SKM-1 treated with dmso at 0.1 percent for 144 hours (cell line): Measurements from ENCODE around the gene LEKR1.
"Not testable (repeated sequence)": the region's sequence is repeated elsewhere in the genome, so short reads cannot be mapped to it uniquely, and the experiment has no call there.

Experiments
- DNase-seq: peaks from one replicate; lab custom pipeline; 2025; ENCODE audit not compliant: unreplicated experiment; lab: John Stamatoyannopoulos, UW

Gene LEKR1

DNA sequence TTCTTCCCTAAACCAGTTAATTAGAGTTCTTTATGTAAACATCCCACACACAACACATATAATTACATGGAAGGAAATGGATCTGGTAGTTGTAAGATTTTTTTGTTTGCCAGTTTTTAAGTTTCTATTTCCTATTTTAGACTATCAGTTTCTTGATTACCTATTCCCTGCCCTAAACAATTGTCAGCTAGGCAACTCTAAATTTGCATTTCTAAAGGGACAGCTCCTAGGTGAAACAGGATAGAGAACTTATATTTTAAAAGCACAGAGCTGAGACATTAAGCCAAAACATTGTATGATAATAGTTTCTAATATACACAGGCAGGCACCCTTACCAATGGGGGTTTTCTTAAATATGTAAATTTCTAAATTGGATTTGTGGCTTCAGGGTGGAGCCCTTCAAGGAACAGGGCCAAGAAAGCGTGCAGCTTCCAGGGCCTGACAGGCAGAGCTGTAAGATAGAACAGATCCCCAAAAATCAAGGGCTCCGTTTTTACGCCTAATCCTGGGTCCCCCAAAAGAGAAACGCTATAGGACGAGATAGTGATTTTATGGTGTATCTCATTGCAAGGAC lies 8.9 kb downstream of the LEKR1 start:
- DNase-seq, result no peak

DNA sequence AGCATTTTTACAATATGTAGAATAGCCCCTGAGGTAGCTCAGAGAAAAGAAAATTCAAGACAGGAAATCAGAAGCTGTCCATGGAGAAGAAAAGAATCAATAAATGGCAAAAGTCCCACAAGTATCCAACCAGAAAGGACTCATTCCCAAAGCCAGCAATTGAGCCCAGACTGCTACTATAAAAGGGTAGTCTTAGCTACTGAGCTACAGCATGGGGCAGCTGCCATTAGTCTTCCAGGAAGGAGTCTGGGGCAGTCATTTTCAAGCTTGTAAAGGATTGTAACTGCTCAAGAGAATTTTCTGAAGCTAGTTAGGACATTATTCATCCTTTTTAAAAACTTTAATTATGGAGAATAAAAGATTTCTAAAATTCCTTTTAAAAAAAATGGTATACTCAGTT lies 10.5 kb downstream of the LEKR1 start:
- DNase-seq, result no peak

DNA sequence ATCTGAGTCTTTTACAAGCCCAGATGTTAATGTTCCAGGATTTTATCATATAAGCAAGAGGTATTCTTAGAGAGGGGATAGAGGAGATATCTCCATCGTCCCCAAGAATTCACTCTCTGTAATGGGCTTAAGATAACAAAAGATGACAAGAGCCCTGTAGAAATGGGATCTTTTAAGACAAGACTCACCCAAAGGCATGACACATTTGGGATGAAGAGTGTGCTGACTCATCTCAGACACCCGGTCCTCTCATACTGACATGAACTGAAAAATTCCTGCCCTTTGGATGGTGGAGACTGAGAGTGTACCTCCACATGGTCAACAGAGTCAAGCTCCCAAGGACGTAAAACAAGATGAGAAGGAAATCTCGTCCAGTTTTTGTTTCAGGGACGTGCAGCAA lies 11.0 kb downstream of the LEKR1 start:
- no peak for DNase-seq

DNA sequence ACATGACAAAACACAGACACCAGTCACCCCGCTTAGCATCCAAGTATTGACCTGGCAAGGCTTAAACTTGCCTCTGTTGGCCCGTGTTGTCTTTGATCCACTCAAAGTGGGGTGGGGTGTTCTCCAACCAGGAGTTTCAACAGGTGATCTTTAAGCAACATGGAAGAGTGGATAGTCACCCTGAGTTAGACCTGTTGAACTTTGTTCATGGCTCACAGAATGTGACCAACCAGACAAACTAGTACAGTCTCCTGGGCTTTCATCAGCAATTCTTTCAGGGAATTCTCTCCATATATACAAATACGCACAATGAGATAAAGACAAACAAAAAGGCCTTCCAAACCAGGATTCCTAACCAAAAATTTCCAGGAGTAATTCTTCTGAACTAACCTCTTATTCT lies 11.9 kb downstream of the LEKR1 start:
- no peak for DNase-seq

DNA sequence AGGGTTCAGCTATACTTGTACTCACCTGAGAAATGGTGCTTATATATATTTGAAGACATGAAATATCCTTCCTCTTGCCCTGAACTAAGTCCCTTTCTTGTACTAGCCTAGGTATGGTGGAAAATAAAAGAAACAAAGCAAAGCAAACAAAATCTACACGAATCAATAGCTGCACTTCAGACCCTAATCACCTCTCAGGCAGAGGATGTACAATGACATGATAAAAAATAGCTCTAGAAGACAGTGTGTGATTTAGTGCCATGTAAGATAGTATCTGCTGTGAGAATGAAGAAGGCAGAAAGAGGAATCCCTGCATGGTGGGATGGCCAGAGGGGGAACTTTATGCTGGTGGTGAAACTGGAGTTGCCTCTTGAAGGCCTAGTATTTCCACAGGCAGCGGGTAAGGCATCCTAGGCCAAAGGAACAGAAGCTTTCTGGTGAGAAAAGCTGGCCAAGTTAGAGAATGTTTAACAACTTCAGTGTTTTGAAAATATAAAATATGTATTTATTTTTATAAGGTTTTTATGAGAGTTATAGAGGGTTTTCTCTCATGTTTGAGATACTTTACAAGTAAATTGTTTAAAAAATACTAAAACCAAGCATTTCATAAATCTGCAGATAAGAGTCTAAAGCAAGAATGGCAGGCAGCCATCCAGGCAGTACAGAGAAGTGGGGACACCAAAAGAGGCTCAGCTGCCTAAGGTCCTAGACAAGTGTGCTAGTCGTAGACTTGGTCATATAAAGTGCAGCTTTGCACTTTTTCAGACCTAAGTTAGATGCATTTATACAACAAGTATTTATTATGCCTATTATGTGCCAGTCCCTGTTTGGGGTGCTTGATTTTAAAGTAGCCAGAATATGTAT lies 14.9 kb downstream of the LEKR1 start:
- no peak for DNase-seq

DNA sequence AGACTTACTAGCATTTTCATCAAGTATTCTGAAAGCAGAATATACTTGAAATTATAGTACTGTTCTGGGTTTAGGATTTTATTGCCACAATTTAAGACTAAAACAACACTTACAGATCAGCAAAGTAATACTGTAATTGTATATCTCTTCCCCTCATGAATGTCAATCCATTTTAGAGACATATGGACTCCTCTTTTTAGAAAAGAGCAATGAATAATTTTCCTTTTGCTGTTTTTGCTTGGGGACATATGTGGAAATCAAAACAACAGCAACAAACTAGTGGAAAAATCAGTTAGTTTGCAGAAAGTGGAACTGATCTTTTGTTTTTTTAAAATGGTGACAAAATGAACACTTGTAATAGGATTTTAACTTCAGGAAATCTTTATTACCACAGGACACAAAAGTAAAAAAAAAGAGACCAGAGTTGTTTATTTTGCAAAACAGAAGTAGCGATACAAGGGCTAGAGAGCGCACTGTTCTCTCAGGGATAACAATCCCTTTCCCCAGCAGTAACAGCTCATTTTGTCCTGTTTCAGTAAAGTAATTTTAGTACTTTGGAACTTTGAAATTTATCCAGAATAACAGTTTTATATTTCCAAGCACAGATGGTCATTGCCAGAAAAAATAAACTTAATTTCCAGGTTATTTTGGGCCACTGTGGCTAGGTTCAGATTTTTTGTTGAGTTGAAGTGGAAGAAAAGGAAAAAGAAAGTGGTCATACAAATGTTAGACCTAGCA lies 17.1 kb downstream of the LEKR1 start:
- DNase-seq, result no peak

DNA sequence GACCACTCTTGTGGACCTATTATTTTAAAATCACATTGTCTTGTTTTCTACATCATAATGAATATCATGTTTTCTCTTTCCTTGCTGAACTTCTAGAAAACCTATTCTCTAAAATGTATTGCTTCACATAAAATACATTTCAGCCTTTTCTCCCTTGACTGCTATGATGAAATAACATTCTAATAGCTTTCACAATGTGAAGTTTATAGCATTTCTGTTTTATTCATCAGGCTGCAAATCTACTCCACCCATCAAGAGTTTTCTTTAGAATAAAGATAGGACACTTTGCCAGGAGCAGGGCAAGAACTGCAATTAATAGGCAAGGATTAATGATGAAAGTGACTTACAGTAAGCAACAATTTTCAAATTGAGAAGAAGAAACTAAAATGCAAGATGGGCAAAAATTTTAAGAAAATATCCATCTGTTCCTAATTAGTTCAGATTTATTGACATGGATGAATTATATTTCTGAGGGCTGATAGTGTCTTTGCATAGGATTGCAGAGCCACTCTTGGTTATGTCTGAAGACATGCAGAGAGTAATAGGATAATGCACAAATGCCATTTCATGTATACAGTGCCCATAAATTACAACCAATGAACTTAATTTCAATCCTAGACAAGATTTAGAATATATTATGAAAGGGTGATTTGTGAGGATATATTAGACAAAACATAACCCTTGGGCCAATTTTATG lies 21.7 kb downstream of the LEKR1 start:
- no peak for DNase-seq

DNA sequence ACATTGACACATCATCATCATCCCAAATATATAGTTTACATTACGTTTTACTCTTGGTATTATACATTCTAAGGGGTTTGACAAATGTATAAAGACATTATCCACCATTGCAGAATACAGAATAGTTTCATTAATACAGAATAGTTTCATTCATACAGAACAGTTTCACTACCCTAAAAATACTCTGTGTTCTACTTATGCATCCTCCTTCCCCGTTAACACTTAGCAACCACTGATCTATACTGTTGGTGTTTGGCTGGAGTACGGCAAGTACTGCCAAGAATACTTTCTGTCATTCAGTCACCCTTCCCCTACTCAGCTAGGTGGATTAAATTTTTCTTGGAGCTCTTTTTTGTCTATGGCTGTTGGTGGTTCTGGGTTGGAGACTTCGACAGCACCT lies 33.4 kb downstream of the LEKR1 start:
- no peak for DNase-seq

DNA sequence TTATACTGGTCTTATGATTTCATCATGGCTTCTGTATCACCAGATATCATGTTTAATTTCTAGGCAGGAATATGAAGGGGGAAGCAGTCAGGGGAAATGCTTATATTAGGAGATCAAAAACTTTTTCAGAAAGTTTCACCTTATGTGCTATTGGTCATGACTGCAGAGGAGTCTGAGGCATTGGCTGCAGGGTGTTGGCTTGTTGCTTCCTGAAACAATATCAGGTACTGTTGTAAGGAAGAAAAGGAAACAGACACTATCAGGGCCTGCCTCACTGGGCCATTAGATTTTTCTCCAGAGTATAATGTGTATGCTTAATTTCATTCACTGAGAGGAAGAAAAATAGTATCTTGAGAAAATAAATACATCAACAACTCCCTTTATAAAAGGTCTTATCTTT lies 34.7 kb downstream of the LEKR1 start:
- DNase-seq, result no peak

DNA sequence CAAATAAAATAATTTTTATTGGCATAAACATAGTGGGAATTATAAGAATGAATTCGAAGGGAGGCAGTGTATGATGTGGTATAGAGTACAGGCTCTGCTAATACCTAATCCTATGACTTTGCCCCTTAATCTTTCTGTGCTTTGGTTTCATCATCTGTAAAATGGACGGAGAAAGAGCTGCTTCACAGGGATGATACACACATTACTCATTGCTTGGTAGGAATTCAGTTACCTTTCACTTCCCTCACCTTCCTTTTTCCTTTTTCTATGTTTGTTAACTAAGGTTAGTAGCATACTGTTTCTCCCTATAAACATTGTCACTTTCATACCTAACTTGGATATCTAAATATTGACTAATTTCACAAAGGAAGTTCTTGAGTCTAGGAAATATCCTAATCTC lies 36.2 kb downstream of the LEKR1 start:
- DNase-seq, result no peak

DNA sequence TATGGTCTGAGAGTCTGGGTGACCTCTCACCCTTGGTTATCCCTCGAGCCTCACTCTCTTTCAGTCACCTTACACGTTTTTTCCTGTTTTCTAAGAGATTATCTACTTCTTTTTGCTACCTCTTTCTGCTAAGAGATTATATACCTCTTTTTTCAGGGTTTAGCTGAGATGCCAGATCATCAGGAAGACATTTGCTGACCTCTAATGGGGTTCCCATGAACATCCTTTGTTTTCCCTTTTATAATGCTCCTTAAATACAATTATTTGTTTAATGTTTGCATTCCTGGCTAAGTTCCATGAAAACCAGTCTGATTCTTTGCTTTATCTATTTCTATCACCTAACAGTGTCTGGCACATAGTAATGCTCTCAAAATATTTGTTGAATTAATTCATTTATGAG lies 39.6 kb downstream of the LEKR1 start:
- DNase-seq, result no peak

DNA sequence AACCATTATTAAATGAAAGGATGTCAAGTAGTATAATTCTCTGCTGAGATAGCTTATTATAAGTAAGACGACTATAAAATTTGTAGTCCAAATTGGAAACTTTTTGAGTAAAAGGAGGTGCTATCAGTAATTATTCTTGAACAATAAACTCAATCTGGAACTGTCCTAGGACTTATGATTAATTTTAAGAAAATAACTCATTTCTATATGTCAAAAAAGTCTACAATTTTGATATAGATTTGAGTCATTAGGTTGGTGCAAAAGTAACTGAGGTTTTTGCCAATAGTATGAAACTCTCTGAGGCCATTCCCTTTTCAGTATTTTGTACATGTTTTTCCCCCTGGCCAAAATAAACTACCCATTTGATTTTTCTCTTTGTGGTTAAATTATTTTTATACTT lies 41.0 kb downstream of the LEKR1 start:
- no peak for DNase-seq

DNA sequence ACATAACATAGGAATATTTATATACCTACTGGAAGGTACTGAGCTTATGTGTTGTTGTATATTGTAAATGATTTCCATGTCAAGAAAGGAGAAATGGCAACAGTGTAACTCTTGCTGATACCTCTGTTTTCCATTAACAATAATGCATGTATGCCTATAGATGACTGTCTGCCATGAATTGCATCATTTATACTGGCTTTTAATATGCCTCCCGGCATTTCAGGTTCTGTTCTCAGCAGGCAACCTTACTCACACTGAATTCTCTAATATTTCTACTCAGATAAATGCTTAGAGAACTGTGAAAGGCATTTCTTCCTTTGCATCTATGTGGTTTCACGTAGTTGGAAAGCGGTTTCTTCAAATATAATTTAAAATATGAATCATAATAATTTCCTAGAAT lies 41.8 kb downstream of the LEKR1 start:
- no peak for DNase-seq

DNA sequence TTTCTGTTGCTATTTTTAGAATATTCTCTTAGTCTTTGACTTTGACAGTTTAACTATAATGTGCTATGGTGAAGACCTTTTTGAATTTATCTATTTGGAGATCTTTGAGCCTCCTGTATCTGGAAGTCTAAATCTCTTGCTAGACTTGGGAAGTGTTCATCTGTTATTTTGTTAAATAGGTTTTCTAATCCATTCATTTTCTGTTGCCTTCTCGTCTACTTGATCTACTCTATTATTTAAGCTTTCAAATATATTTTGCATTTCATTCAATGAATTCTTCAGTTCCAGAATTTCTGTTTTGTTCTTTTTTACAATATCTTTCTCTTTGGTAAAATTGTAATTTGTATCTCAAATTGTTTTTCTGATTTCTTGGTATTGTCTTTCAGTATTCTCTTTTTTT lies 47.8 kb downstream of the LEKR1 start:
- DNase-seq, result no peak

DNA sequence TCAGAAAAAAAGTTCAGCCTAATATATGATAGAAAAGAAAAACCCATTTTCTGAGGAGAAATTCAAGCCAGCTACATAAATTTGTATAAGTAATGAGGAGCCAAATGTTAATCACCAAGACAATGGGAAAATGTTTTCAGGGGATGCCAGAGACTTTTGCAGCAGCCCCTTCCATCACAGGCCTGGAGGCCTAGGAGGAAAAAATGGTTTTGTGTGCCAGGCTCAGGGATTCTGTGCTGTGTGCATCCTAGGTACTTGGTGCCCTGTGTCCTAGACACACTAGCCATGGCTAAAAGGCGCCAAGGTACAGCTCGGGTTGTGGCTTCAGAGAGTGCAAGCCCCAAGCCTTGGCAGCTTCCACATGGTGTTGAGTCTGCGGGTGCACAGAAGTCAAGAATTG lies 53.3 kb downstream of the LEKR1 start:
- DNase-seq, result not testable (repeated sequence)

DNA sequence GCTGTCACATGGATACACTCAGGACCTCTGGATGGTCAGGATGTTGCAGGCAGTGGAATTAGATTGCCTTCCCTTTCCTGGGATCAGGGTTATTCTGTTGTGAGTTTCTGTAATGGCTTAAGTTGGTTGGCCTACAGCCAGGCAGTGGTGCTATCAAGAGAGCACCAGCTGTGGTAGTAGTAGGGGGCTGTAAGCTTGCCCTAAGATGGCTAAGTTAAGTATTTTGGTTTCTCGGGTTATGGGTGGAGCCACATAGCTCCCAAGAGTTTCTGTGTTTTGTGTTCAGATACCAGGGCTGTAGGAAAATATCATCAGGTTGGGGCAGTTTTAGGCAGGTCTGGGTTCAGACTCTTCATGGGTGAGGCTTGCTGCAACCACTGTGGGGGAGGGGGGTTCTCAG lies 59.6 kb downstream of the LEKR1 start:
- no peak for DNase-seq

DNA sequence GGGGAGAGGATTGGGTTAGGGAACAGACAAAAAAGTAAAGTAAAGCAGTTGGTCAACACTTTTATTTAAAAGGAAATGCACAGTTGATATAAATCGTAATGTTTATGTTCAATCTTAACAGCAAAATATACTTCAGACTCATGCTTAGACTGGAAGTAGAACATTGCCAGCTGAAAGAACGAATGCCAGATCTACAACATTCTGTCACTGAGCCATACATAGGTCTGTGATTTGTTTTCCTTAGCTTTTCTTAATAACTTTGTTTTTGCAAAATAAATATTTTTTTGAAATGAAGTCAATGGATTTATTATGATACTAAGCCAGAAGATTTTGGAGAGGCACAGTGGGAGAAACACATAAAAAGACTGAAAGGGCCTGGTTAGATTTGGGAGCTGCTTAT lies 62.0 kb downstream of the LEKR1 start:
- no peak for DNase-seq

DNA sequence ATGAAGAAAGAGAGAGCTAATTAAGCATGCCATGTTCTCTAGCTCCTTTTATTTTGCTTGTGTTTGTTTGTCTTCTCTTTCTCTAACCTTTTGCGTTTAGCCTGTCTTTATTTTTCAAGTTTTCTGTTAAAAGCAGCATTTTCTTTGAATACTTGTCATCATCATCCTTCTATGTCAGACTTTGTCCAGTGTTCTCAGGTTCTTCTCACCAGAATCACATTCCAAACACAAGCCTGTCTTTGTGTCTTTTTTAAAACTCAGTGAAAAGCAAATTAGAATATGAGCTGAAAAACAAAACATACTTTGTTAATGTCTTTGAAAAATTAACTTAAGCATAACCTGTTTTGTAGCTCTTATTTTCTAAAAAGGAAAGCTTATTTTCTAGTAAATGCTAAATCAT lies 62.4 kb downstream of the LEKR1 start:
- no peak for DNase-seq

DNA sequence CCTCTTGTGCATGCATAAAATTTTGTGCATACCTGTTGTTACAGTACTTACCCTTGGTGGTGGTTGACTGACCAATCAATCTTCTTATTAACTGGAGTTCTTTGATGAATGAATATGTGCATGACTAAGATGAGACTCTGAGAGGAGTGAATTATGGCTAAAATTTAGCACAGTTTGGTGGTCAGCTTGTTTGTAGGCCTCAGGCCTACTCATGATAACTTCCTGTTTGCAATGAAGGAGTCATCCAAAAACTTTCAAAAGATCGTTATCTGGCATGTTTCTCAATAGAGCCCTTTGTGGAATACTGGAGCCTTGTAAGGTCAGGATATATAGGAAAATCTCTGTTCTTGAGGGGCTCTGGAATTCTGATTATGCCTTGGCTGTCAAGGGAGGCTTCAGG lies 66.5 kb downstream of the LEKR1 start:
- no peak for DNase-seq

DNA sequence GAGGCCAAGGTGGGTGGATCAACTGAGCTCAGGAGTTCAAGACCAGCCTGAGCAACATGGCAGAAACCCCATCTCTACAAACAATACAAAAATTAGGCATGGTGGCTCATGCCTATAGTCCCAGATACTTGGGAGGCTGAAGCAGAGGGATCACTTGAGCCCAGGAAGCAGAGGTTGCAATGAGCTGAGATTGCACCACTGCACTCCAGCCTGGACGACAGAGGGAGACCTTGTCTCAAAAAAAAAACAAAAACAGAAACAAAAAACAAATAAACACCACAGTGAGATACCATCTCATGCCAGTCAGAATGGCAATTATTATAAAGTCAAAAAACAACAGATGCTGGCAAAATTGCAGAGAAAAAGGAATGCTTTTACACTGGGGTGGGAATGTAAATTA lies 69.2 kb downstream of the LEKR1 start:
- DNase-seq, result not testable (repeated sequence)

DNA sequence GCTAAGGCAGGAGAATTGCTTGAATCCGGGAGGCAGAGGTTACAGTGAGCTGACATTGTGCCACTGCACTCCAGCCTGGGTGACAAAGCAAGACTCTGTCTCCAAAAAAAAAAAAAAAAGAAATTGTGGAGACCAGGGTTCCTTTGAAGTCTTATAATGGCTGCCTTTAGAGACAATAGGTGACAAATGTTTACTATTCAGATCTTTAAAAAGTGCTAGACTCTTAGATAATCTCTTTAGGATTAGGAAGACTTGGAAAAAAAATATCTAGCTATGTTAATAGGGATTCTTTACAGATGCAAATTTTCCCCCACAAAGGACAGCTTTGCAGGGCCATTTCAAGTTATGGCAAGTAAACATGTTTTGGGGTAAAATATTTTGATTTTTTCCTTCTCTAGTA lies 71.7 kb downstream of the LEKR1 start:
- not testable (repeated sequence) for DNase-seq
